ENCODE data around the gene PRELID3B. TPM values are rescaled to one million over a fixed set of nuclear protein-coding genes. Genes with fewer than 3 reads are reported as not detected.

The PRELID3B gene
- total and polyA plus RNA-seq, 2 of the 8 experiments (the other 6 are each of a cell fraction or from before 2014, with no cell fraction given) = 8.1 to 50.5 TPM

GRCh38 chr20:59020938-59021551 lies 21.5 kb downstream of the PRELID3B start:
- Histone ChIP-seq H3K56ac (replicated peaks; ENCODE audit: insufficient read length, low read depth, low read length) (no peak overlapping the region), H2AK5ac (ENCODE audit: low read depth, low read length) (no peak overlapping the region), H3K14ac (ENCODE audit: insufficient read length) (no peak overlapping the region), H2BK120ac (replicated peaks; ENCODE audit: low read depth, low read length) (no peak overlapping the region), H3K79me2 (ENCODE audit: control insufficient read depth in 1 of 2, insufficient read depth in 2 of 2, low read length in 2 of 2) (no peaks in the 10 kb centered on the region), H4K8ac (ENCODE audit: extremely low read depth, insufficient read depth, low read length) (no peak overlapping the region), H3K23ac (ENCODE audit: insufficient read length) (no peak overlapping the region), H3K18ac (ENCODE audit: extremely low read depth, low read length) (no peak overlapping the region), H2BK20ac (ENCODE audit: low read length) (no peak overlapping the region), H3K4me2 (ENCODE audit: insufficient read depth in 1 of 2, low read depth in 2 of 2, low read length in 2 of 2) (no peak overlapping the region), H3K4ac (replicated peaks; ENCODE audit: insufficient read length, low read depth, low read length) (no peak overlapping the region), H4K20me1 (replicated peaks in 1 of 2; ENCODE audit: control insufficient read depth in 1 of 2, insufficient read depth in 2 of 2, low read length in 2 of 2) (no peaks in the 10 kb centered on the region), H3K79me1 (ENCODE audit: low read depth, low read length) (peaks cover 3% of the 10 kb centered on the region; the same call in 1 of the 2 replicates), H4K5ac (ENCODE audit: insufficient read length, low read depth, low read length) (no peak overlapping the region), H3K4me3 (ENCODE audit: extremely low read depth in 1 of 4, insufficient read depth in 2 of 4, low read depth in 3 of 4, low read length in 4 of 4) (no peak overlapping the region), H3K27me3 (replicated peaks in 1 of 4; ENCODE audit: control insufficient read depth in 3 of 4, extremely low read depth in 1 of 4, insufficient read depth in 3 of 4, low read length in 3 of 4) (no peaks in the 10 kb centered on the region; a peak in 1 of 7 replicates), H2BK5ac (ENCODE audit: low read depth, low read length) (no peak overlapping the region), H3K4me1 (replicated peaks in 1 of 4; ENCODE audit: control insufficient read depth in 3 of 4, insufficient read depth in 4 of 4, low read length in 3 of 4) (peaks cover 0 to 2% (median 0%) of the 10 kb centered on the region in 4 experiments; a peak in 3 of 7 replicates), H3K9me3 (ENCODE audit: insufficient read depth in 2 of 2, low read depth in 1 of 2, low read length in 1 of 2) (no peaks in the 10 kb centered on the region), H2BK15ac (ENCODE audit: low read length) (no peak overlapping the region), H3K27ac (ENCODE audit: low read depth, low read length) (no peak overlapping the region), H2AFZ (ENCODE audit: low read length) (no peak overlapping the region), H4K91ac (replicated peaks; ENCODE audit: insufficient read length, low read length) (no peak overlapping the region), H3K36me3 (ENCODE audit: control insufficient read depth in 2 of 4, insufficient read depth in 4 of 4, low read length in 3 of 4) (peaks cover 0 to 8% (median 3%) of the 10 kb centered on the region in 4 experiments; a peak in 3 of 8 replicates), H3K9ac (replicated peaks in 1 of 4; ENCODE audit: extremely low read depth in 1 of 4, low read depth in 3 of 4, low read length in 3 of 4) (no peak overlapping the region), H2BK12ac (ENCODE audit: low read depth, low read length) (no peak overlapping the region), H3K23me2 (ENCODE audit: low read depth, low read length) (no peaks in the 10 kb centered on the region)
- POLR2A ChIA-PET (ENCODE audit: partially characterized antibody) = interaction anchor here (1.4 to 3.8 kb wide), 2 partner anchors 11 to 29 kb away, joined by 3 to 28 read pairs; partner anchors contain the start of gene ATP5F1E
- TF ChIP-seq CBX5 (IDR thresholded peaks at IDR 0.05; ENCODE audit: low read depth, low read length) = no peak
- TF ChIP-seq BACH1 (IDR thresholded peaks at IDR 0.05; ENCODE audit: low read length) = no peak
- no peak for TF ChIP-seq POLR2A (IDR thresholded peaks at IDR 0.05; ENCODE audit: control extremely low read depth in 1 of 2, low read depth in 2 of 2, low read length in 2 of 2)
- TF ChIP-seq KDM1A (IDR thresholded peaks at IDR 0.05; ENCODE audit: borderline replicate concordance, low read length) = no peak
- TF ChIP-seq JUN (IDR thresholded peaks at IDR 0.05; ENCODE audit: low read depth, low read length) = no peak
- TF ChIP-seq RXRA (IDR thresholded peaks at IDR 0.05; ENCODE audit: insufficient read depth, low read depth, low read length) = no peak
- TF ChIP-seq ASH2L (IDR thresholded peaks at IDR 0.05; ENCODE audit: low read length) = no peak
- no peak for TF ChIP-seq ATF2 (IDR thresholded peaks at IDR 0.05; ENCODE audit: low read length)
- no peak for DNase-seq (ENCODE audit: low read depth in 1 of 2, low spot score in 2 of 2)
- CTCF ChIA-PET (ENCODE audit: partially characterized antibody) = interaction anchor here (0.9 kb wide), 1 partner anchor 73 kb away, joined by 3 read pairs; no protein-coding TSS in a partner anchor
- no peak for FAIRE-seq
- 80% methylated on average over 5 of the region's 5 CpGs; no CpG with 5 or more reads in 1 of the 2 experiments for WGBS, 2 experiments (ENCODE audit: extremely low coverage in 1 of 2, insufficient coverage in 1 of 2, insufficient read length in 1 of 2, insufficient replicate concordance in 2 of 2, low coverage in 1 of 2, low lambda C conversion rate in 2 of 2, missing lambda C conversion rate in 1 of 2)
